ENCODE results near the gene SF3A2.

The SF3A2 gene

GRCh38 chr19:2253106-2254063 lies 16.8 kb downstream of the SF3A2 start:
- no peak for DNase-seq (ENCODE audit: low read depth in 2 of 2)

GRCh38 chr19:2254064-2254872 lies 17.6 kb downstream of the SF3A2 start:
- no peak for DNase-seq (ENCODE audit: low read depth in 2 of 2)

GRCh38 chr19:2255112-2255845 lies 18.7 kb downstream of the SF3A2 start:
- no peak for DNase-seq (ENCODE audit: low read depth in 2 of 2)

GRCh38 chr19:2255982-2256685 lies 19.5 kb downstream of the SF3A2 start, which contains the start of gene JSRP1:
Gene JSRP1 (minus strand): TSS chr19:2256417. CDS start chr19:2255314, 1,103 bp downstream.
- no peak for DNase-seq (ENCODE audit: low read depth in 2 of 2)

- DNase-seq (ENCODE audit: low read depth in 2 of 2): no peak
Measured at GRCh38 chr19:2259336-2259735, 22.7 kb downstream of the SF3A2 start.

GRCh38 chr19:2260341-2260805 lies 23.7 kb downstream of the SF3A2 start:
- no peak for DNase-seq (ENCODE audit: low read depth in 2 of 2)

- no peak for DNase-seq (ENCODE audit: low read depth in 2 of 2)
Measured at GRCh38 chr19:2261438-2262172, 25.0 kb downstream of the SF3A2 start.

GRCh38 chr19:2266183-2266993 lies 29.8 kb downstream of the SF3A2 start:
- DNase-seq (ENCODE audit: low read depth in 2 of 2): no peak

- no peak for DNase-seq (ENCODE audit: low read depth in 2 of 2)
Measured at GRCh38 chr19:2268480-2268830, 31.8 kb downstream of the SF3A2 start.

GRCh38 chr19:2268861-2269243 lies 32.2 kb downstream of the SF3A2 start:
- no peak for DNase-seq (ENCODE audit: low read depth in 2 of 2)

GRCh38 chr19:2269244-2270156 lies 32.9 kb downstream of the SF3A2 start:
- DNase-seq (ENCODE audit: low read depth in 2 of 2): peak; percentile 97 to 98

- no peak for DNase-seq (ENCODE audit: low read depth in 2 of 2)
Measured at GRCh38 chr19:2270157-2270422, 33.5 kb downstream of the SF3A2 start.

- DNase-seq (ENCODE audit: low read depth in 2 of 2): peak in 1 of 2 donors; percentile 62
Measured at GRCh38 chr19:2270423-2271233, 34.0 kb downstream of the SF3A2 start.

- DNase-seq (ENCODE audit: low read depth in 2 of 2): no peak
Measured at GRCh38 chr19:2271234-2272103, 34.8 kb downstream of the SF3A2 start.

- peak in 1 of 2 donors; percentile 57 for DNase-seq (ENCODE audit: low read depth in 2 of 2)
Measured at GRCh38 chr19:2273356-2274184, 36.9 kb downstream of the SF3A2 start.

- DNase-seq (ENCODE audit: low read depth in 2 of 2): no peak
Measured at GRCh38 chr19:2274185-2274711, 37.6 kb downstream of the SF3A2 start.

All from activated CD8-positive, alpha-beta memory T cell treated with anti-CD3 and anti-CD28 coated beads for 4 hours (primary cell).